A549 (cell line): ENCODE data around the gene COL19A1. TPM values are rescaled to one million over a fixed set of nuclear protein-coding genes. Genes with fewer than 3 reads are reported as not detected.

Source experiments
- ATAC-seq, 2 experiments: fragments of 200-7000 bp in 1 of 2; fragments of >200 bp in 1 of 2; cut with Nextera tagmentation in 1 of 2; cut with Tn5 transposase in 1 of 2; 3 replicates each; pipeline versions ENCODE4 v1.8.0 to v1.9.1; 2018 to 2020; ENCODE audit warnings: mild to moderate bottlenecking in 1 of 2, moderate library complexity in 1 of 2
- CTCF ChIA-PET: fragments of 300-600 bp; sonication (Branson Sonifier 250); formaldehyde crosslinking; extraction: SDS; loops from one replicate; lab custom pipeline; 2021; ENCODE audit warnings: antibody characterized with exemption, inconsistent platforms; lab: Yijun Ruan, JAX
- POLR2A ChIA-PET: fragments of 350-600 bp; formaldehyde crosslinking; extraction: SDS; loops from one replicate; lab custom pipeline; 2021; ENCODE audit warnings: antibody characterized with exemption, inconsistent platforms; lab: Yijun Ruan, JAX
- DNase-seq, 2 experiments: peaks; one replicate each; pipeline versions ENCODE4 v3.0.0 to v3.0.0-alpha.2; 2011 to 2016; ENCODE audit warnings: low read depth in 1 of 2, low spot score in 1 of 2
- FAIRE-seq: peaks from 2 replicates; lab custom pipeline; 2011; peaks lifted over from hg19 to GRCh38; lab: Jason Lieb, UNC
- H3K27ac ChIP-seq, 2 experiments: fragments of >200 bp; sonication (Bioruptor Twin); formaldehyde crosslinking; 3 replicates each; pipeline ENCODE4 v1.5.1; 2016 to 2017
- H3K4me1 ChIP-seq: fragments of >200 bp; sonication (Bioruptor Twin); formaldehyde crosslinking; 3 replicates; pipeline ENCODE4 v1.6.1; 2016
- H3K4me2 ChIP-seq: fragments of >200 bp; sonication (Bioruptor Twin); formaldehyde crosslinking; 3 replicates; pipeline ENCODE4 v1.6.1; 2016
- H3K4me3 ChIP-seq: fragments of >200 bp; sonication (Bioruptor Twin); formaldehyde crosslinking; 3 replicates; pipeline ENCODE4 v1.5.1; 2016
- H3K9me3 ChIP-seq: fragments of >200 bp; sonication (Bioruptor Twin); formaldehyde crosslinking; 3 replicates; pipeline ENCODE4 v1.6.1; 2016
- BHLHE40 ChIP-seq: IDR thresholded peaks from 2 replicates; pipeline ENCODE4 v1.6.1; 2012; ENCODE audit warnings: low read depth, low read length, inconsistent platforms
- EHMT2 ChIP-seq: fragments of 200-600 bp; sonication (generic); IDR thresholded peaks from 2 replicates; pipeline ENCODE4 v1.6.1; 2016; ENCODE audit warnings: antibody characterized with exemption, low read depth, mild to moderate bottlenecking, moderate library complexity
- ESRRA ChIP-seq: fragments of 150-350 bp; IDR thresholded peaks from 2 replicates; pipeline ENCODE4 v1.6.1; 2014; ENCODE audit warnings: mild to moderate bottlenecking, low read length, borderline replicate concordance
- FOXS1 ChIP-seq: fragments of 250-450 bp; sonication (Bioruptor Pico); IDR thresholded peaks from 2 replicates; pipeline ENCODE4 v1.5.0; 2020; ENCODE audit warnings: mild to moderate bottlenecking, moderate library complexity
- HOXB5 ChIP-seq: fragments of 250-450 bp; sonication (Bioruptor Pico); IDR thresholded peaks from 2 replicates; pipeline ENCODE4 v1.5.0; 2020; ENCODE audit warnings: mild to moderate bottlenecking, moderate library complexity
- JUN ChIP-seq, 2 experiments: fragments of >200 bp; sonication (Bioruptor Twin); formaldehyde crosslinking; IDR thresholded peaks; 2 replicates in 1 of 2; 3 replicates in 1 of 2; pipeline ENCODE4 v1.6.1; 2016 to 2017
- KDM1A ChIP-seq: fragments of 200-600 bp; sonication (generic); IDR thresholded peaks from 2 replicates; pipeline ENCODE4 v1.6.1; 2016; ENCODE audit warnings: low read depth, mild to moderate bottlenecking
- NPAS2 ChIP-seq: fragments of 250-450 bp; sonication (Bioruptor Pico); IDR thresholded peaks from 2 replicates; pipeline ENCODE4 v1.8.0; 2022; ENCODE audit warnings: mild to moderate bottlenecking, moderate library complexity, borderline replicate concordance
- NR3C1 ChIP-seq: fragments of >200 bp; sonication (Bioruptor Twin); formaldehyde crosslinking; IDR thresholded peaks from 3 replicates; pipeline ENCODE4 v1.6.1; 2017
- PHF8 ChIP-seq: fragments of 200-600 bp; sonication (generic); IDR thresholded peaks from 2 replicates; pipeline ENCODE4 v1.6.1; 2016; ENCODE audit warnings: low read depth, mild to moderate bottlenecking, antibody characterized with exemption, moderate library complexity, borderline replicate concordance
- POLR2A ChIP-seq: IDR thresholded peaks from 2 replicates; pipeline ENCODE4 v1.6.1; 2012; ENCODE audit warnings: mild to moderate bottlenecking, low read length
- POLR2AphosphoS2 ChIP-seq: conservative IDR thresholded peaks from 2 replicates; pipeline ENCODE4 v1.6.1; 2012; ENCODE audit warnings: low read length, improper control_type of control experiment, inconsistent platforms
- RARB ChIP-seq: fragments of 250-450 bp; sonication (Bioruptor Pico); IDR thresholded peaks from 2 replicates; pipeline ENCODE4 v1.8.0; 2021; ENCODE audit warnings: mild to moderate bottlenecking, moderate library complexity
- RCOR1 ChIP-seq: fragments of 150-350 bp; IDR thresholded peaks from 2 replicates; pipeline ENCODE4 v1.6.1; 2014; ENCODE audit warnings: antibody characterized with exemption, low read length, low read depth
- RFX5 ChIP-seq: fragments of 450-650 bp; IDR thresholded peaks from 2 replicates; pipeline ENCODE4 v1.7.1; 2014; ENCODE audit warnings: antibody characterized with exemption, mild to moderate bottlenecking, moderate library complexity
- TFCP2L1 ChIP-seq: fragments of 250-450 bp; sonication (Bioruptor Pico); IDR thresholded peaks from 2 replicates; pipeline ENCODE4 v1.5.0; 2021; ENCODE audit warnings: mild to moderate bottlenecking
- ZC3H11A ChIP-seq: fragments of 450-650 bp; IDR thresholded peaks from 2 replicates; pipeline ENCODE4 v1.6.1; 2014; ENCODE audit warnings: antibody characterized with exemption, mild to moderate bottlenecking
- ZNF302 ChIP-seq: fragments of 250-450 bp; sonication (Bioruptor Pico); IDR thresholded peaks from 2 replicates; pipeline ENCODE4 v1.9.0; 2021; ENCODE audit warnings: inconsistent platforms, mild to moderate bottlenecking, moderate library complexity
- ZSCAN20 ChIP-seq: fragments of 250-450 bp; sonication (Bioruptor Pico); IDR thresholded peaks from 2 replicates; pipeline ENCODE4 v1.8.0; 2022; ENCODE audit warnings: mild to moderate bottlenecking, moderate library complexity
- WGBS: methylation state at CpG from one replicate; pipeline ENCODE4 v1.1.6; 2017; ENCODE audit errors: missing lambda C conversion rate; 5-methylcytosine and 5-hydroxymethylcytosine counted together
- polyA plus RNA-seq, 4 experiments: library from polyadenylated mRNA; depleted of rRNA in 3 of 4; stranded (reverse); fragments of >200 nt; fragmentation: RNase III in 1 of 4; extraction: RNeasy Plus Mini Kit Qiagen cat#74134 plus additional on column Dnase treatment in 1 of 4; gene quantifications; 2 replicates in 3 of 4; 3 replicates in 1 of 4; pipeline ENCODE4 v1.2.3, GENCODE V29; 2011 to 2017
- TF ChIP-seq, protein P1 (sequence below): fragments of 250-450 bp; sonication (Bioruptor Pico); IDR thresholded peaks from 2 replicates; pipeline ENCODE4 v1.5.0; 2021; ENCODE audit warnings: mild to moderate bottlenecking, moderate library complexity, borderline replicate concordance
- TF ChIP-seq, protein P2 (sequence below): fragments of 450-650 bp; IDR thresholded peaks from 2 replicates; pipeline ENCODE4 v1.6.1; 2014; ENCODE audit warnings: antibody characterized with exemption
- TF ChIP-seq, protein P3 (sequence below): fragments of 250-450 bp; sonication (Bioruptor Pico); IDR thresholded peaks from 2 replicates; pipeline ENCODE4 v1.5.0; 2020; ENCODE audit warnings: low read depth, mild to moderate bottlenecking, moderate library complexity
- TF ChIP-seq, protein P4 (sequence below): IDR thresholded peaks from 2 replicates; pipeline ENCODE4 v1.6.1; 2012
- TF ChIP-seq, protein P5 (sequence below): fragments of 200-600 bp; sonication (generic); IDR thresholded peaks from 2 replicates; pipeline ENCODE4 v1.6.1; 2016; ENCODE audit warnings: antibody characterized with exemption, mild to moderate bottlenecking, moderate library complexity

The COL19A1 gene
- polyA plus RNA-seq, 2 of the 4 experiments (the other 2 are of a cell fraction): not detected

DNA sequence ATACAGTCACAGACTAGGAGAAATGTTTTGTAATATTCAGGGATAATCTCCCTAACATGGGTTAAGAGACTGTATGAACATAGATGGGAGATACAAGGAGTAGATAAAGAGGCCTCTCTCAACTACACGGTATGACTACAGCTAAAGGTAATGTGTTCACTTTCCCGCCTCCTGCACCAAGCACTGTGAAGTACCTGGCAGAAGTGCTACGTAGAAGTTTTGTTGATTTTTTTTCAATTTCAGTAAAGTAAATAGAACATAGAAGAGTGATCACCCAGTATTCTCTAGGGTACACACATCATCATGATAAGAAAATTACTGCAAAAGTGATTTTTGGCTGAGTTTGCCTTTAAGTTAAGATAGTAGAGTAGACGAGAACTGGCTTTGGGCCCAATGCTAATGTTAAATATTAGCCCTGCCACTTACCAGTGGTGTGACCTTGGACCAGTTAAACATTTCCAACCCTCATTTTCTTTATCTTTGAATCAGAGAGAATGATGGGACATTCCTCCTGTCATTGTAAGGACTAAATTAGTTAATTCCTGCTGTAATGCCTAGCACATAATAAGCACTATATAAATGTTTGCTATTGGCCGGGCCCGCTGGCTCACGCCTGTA, 253.0 kb downstream of the COL19A1 start:
- no peak for ATAC-seq
- no peak for TF ChIP-seq KDM1A
- no peak for TF ChIP-seq PHF8
- no peak for TF ChIP-seq NPAS2 (CRISPR knock-in tag)
- TF ChIP-seq, all 56 proteins: peak for 0
- FAIRE-seq: no peak

DNA sequence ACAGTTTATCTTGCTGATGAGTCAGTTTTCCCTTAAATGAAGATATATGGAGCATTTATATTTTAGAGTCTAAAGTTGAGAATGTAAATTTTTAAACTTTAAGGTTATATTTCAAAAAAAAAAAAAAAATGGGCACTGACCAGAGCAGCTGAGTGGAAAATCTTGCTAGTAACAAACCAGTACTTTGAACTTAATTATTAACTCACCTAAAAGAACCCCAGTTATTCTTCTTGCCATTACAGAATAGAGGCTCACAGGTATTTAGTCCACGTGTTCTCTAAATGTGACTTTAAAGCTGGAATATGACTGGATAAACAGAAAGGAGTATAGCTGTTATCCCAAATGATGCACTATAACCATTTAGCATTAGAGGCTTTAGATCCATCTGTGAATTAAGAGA, 258.1 kb downstream of the COL19A1 start:
- no peak overlapping the region for H3K4me3 ChIP-seq
- no peak overlapping the region for H3K27ac ChIP-seq
- 57% methylated on average over 1 of the region's 1 CpG for WGBS
- no peak for DNase-seq
- CTCF ChIA-PET: no interaction called here
- POLR2A ChIA-PET: no interaction called here
- no peak for ATAC-seq
- H3K4me2 ChIP-seq: no peak overlapping the region
- H3K4me1 ChIP-seq: no peaks in the 10 kb centered on the region
- no peaks in the 10 kb centered on the region for H3K9me3 ChIP-seq
- no peak for FAIRE-seq
- TF ChIP-seq NR3C1 (no peak), RARB (CRISPR knock-in tag) (no peak), HOXB5 (CRISPR knock-in tag) (no peak), POLR2A (no peak), ESRRA (no peak), ZC3H11A (no peak), EHMT2 (no peak), ZSCAN20 (CRISPR knock-in tag) (no peak), NPAS2 (CRISPR knock-in tag) (no peak), FOXS1 (CRISPR knock-in tag) (no peak), BHLHE40 (no peak), PHF8 (no peak), RCOR1 (no peak), TFCP2L1 (CRISPR knock-in tag) (no peak), RFX5 (no peak)
- TF ChIP-seq, protein P1, sequence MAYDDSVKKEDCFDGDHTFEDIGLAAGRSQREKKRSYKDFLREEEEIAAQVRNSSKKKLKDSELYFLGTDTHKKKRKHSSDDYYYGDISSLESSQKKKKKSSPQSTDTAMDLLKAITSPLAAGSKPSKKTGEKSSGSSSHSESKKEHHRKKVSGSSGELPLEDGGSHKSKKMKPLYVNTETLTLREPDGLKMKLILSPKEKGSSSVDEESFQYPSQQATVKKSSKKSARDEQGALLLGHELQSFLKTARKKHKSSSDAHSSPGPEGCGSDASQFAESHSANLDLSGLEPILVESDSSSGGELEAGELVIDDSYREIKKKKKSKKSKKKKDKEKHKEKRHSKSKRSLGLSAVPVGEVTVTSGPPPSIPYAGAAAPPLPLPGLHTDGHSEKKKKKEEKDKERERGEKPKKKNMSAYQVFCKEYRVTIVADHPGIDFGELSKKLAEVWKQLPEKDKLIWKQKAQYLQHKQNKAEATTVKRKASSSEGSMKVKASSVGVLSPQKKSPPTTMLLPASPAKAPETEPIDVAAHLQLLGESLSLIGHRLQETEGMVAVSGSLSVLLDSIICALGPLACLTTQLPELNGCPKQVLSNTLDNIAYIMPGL (CRISPR knock-in tag): no peak
- TF ChIP-seq, protein P2, sequence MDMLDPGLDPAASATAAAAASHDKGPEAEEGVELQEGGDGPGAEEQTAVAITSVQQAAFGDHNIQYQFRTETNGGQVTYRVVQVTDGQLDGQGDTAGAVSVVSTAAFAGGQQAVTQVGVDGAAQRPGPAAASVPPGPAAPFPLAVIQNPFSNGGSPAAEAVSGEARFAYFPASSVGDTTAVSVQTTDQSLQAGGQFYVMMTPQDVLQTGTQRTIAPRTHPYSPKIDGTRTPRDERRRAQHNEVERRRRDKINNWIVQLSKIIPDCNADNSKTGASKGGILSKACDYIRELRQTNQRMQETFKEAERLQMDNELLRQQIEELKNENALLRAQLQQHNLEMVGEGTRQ: no peak
- TF ChIP-seq, protein P3, sequence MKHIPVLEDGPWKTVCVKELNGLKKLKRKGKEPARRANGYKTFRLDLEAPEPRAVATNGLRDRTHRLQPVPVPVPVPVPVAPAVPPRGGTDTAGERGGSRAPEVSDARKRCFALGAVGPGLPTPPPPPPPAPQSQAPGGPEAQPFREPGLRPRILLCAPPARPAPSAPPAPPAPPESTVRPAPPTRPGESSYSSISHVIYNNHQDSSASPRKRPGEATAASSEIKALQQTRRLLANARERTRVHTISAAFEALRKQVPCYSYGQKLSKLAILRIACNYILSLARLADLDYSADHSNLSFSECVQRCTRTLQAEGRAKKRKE: no peak
- TF ChIP-seq, protein P4, sequence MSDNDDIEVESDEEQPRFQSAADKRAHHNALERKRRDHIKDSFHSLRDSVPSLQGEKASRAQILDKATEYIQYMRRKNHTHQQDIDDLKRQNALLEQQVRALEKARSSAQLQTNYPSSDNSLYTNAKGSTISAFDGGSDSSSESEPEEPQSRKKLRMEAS: no peak

More for the DNA sequence above, 253.0 kb downstream of the COL19A1 start:
- ChIA-PET CTCF (no interaction called here), POLR2A (no interaction called here)
- Histone ChIP-seq H3K4me3 (no peak overlapping the region), H3K4me2 (no peak overlapping the region), H3K4me1 (no peaks in the 10 kb centered on the region), H3K9me3 (no peaks in the 10 kb centered on the region), H3K27ac (no peak overlapping the region)
- DNase-seq: no peak
- whole genome bisulfite sequencing: 37% methylated on average over 7 of the region's 7 CpGs

DNA sequence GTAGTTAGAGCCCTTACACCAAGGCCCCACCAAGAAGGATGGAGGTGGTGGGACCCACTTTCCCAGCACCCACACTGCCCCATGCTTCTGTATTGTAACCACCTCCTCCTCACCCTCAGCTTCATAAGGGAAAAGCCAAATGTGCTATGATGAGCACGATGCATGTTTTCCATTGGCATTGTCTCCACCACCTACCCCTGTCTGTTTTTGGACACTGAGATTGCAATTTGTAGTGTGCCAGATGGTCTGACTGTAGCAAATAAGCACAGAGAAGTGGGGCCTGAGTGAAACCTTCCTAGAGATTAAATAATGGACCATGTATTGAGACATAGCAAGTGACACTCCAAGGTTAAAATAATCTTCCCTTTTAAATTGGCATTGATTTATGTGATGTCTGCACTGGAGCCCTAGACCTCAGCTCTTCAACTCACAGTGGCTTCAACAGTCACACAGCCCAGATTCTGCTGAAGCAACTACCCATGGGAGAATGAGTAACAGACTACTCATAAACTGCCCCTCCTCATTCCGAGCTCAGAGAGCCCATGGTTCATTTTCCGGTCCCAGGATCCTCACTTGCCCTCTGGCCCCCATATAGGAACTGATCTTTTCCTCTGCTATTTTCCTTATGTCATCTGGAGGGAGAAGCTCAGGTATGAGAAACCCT, 258.7 kb downstream of the COL19A1 start:
- CTCF ChIA-PET: no interaction called here
- 3% methylated on average over 3 of the region's 3 CpGs for WGBS
- Histone ChIP-seq H3K9me3 (no peaks in the 10 kb centered on the region), H3K27ac (no peak overlapping the region), H3K4me1 (no peaks in the 10 kb centered on the region), H3K4me2 (no peak overlapping the region), H3K4me3 (no peak overlapping the region)
- ATAC-seq: peak; percentile 36 to 71; a peak in 2 of 6 replicates
- POLR2A ChIA-PET: no interaction called here
- no peak for FAIRE-seq
- TF ChIP-seq, protein P5, sequence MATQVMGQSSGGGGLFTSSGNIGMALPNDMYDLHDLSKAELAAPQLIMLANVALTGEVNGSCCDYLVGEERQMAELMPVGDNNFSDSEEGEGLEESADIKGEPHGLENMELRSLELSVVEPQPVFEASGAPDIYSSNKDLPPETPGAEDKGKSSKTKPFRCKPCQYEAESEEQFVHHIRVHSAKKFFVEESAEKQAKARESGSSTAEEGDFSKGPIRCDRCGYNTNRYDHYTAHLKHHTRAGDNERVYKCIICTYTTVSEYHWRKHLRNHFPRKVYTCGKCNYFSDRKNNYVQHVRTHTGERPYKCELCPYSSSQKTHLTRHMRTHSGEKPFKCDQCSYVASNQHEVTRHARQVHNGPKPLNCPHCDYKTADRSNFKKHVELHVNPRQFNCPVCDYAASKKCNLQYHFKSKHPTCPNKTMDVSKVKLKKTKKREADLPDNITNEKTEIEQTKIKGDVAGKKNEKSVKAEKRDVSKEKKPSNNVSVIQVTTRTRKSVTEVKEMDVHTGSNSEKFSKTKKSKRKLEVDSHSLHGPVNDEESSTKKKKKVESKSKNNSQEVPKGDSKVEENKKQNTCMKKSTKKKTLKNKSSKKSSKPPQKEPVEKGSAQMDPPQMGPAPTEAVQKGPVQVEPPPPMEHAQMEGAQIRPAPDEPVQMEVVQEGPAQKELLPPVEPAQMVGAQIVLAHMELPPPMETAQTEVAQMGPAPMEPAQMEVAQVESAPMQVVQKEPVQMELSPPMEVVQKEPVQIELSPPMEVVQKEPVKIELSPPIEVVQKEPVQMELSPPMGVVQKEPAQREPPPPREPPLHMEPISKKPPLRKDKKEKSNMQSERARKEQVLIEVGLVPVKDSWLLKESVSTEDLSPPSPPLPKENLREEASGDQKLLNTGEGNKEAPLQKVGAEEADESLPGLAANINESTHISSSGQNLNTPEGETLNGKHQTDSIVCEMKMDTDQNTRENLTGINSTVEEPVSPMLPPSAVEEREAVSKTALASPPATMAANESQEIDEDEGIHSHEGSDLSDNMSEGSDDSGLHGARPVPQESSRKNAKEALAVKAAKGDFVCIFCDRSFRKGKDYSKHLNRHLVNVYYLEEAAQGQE: no peak
- TF ChIP-seq POLR2AphosphoS2 (no peak), ZNF302 (no peak), KDM1A (no peak), ZSCAN20 (CRISPR knock-in tag) (no peak), TFCP2L1 (CRISPR knock-in tag) (no peak), JUN (IDR thresholded peaks at IDR 0.05) (no peak)
- DNase-seq: no peak
